Thyroid gland (tissue), 4 donors: ENCODE results near the gene DCAF8. TPM values are rescaled to one million over a fixed set of nuclear protein-coding genes. Genes with fewer than 3 reads are reported as not detected.

Source experiments
- total RNA-seq, 4 donors: library from RNA; depleted of rRNA; stranded (reverse); fragments of >200 nt; gene quantifications; one replicate each; pipeline ENCODE4 v1.2.3, GENCODE V29; 2016

Gene DCAF8
- total RNA-seq, 4 donors from 2014 or later = 221 to 239 (median 228) TPM

Other genes with a start within 250 kb of the DCAF8 start
- 1 to 10 TPM; 6.7 to 10.0 (median 7.4) TPM for gene PIGM, start 230.6 kb downstream of the DCAF8 start, total RNA-seq
- gene KCNJ10, start 192.4 kb downstream of the DCAF8 start, total RNA-seq = under 1 TPM in 3 of 4 donors, not detected in 1; 0.13 to 0.45 (median 0.33) TPM
- gene KCNJ9, start 181.0 kb downstream of the DCAF8 start, total RNA-seq = not detected
- 10 to 100 TPM; 24.3 to 36.5 (median 28.2) TPM for gene IGSF8, start 163.9 kb downstream of the DCAF8 start, total RNA-seq
- 1 to 10 TPM; 1.1 to 4.2 (median 2.6) TPM for gene ATP1A2, start 146.8 kb downstream of the DCAF8 start, total RNA-seq
- not detected for gene ATP1A4, start 110.9 kb downstream of the DCAF8 start, total RNA-seq
- not detected for gene CASQ1, start 72.0 kb downstream of the DCAF8 start, total RNA-seq
- 10 to 100 TPM; 47.9 to 68.5 (median 50.2) TPM for gene PEA15, start 57.2 kb downstream of the DCAF8 start, total RNA-seq
- 100 to 1,000 TPM in 2 of 4 donors, 10 to 100 TPM in 2; 65.2 to 120 (median 85.3) TPM for gene PEX19, start 22.6 kb upstream of the DCAF8 start, total RNA-seq
- gene COPA, start 80.7 kb upstream of the DCAF8 start, total RNA-seq = 100 to 1,000 TPM; 172 to 334 (median 182) TPM
- 10 to 100 TPM; 50.8 to 80.1 (median 68.5) TPM for gene NCSTN, start 80.8 kb upstream of the DCAF8 start, total RNA-seq
- not detected for gene NHLH1, start 104.5 kb upstream of the DCAF8 start, total RNA-seq
- gene VANGL2, start 138.0 kb upstream of the DCAF8 start, total RNA-seq = 10 to 100 TPM in 1 of 4 donors, 1 to 10 TPM in 3; 5.8 to 28.5 (median 7.8) TPM